ENCODE results near the gene USP40. TPM values are rescaled to one million over a fixed set of nuclear protein-coding genes. Genes with fewer than 3 reads are reported as not detected.

USP40 gene
- total and polyA plus RNA-seq, 2 of the 8 experiments (the other 6 are each of a cell fraction or from before 2014, with no cell fraction given) = 12.0 to 15.7 TPM

GRCh38 chr2:233451950-233452349 is 114.6 kb downstream of the USP40 start:
- Histone ChIP-seq H2BK20ac (ENCODE audit: low read length) (no peak overlapping the region), H3K79me2 (ENCODE audit: control insufficient read depth in 1 of 2, insufficient read depth in 2 of 2, low read length in 2 of 2) (no peaks in the 10 kb centered on the region), H3K56ac (replicated peaks; ENCODE audit: insufficient read length, low read depth, low read length) (no peak overlapping the region), H3K4ac (replicated peaks; ENCODE audit: insufficient read length, low read depth, low read length) (no peak overlapping the region), H3K9me3 (ENCODE audit: insufficient read depth in 2 of 2, low read depth in 1 of 2, low read length in 1 of 2) (no peaks in the 10 kb centered on the region), H2BK5ac (ENCODE audit: low read depth, low read length) (no peak overlapping the region), H4K91ac (replicated peaks; ENCODE audit: insufficient read length, low read length) (no peak overlapping the region), H2BK12ac (ENCODE audit: low read depth, low read length) (no peak overlapping the region), H3K23ac (ENCODE audit: insufficient read length) (no peak overlapping the region), H4K5ac (ENCODE audit: insufficient read length, low read depth, low read length) (no peak overlapping the region), H3K27me3 (replicated peaks in 1 of 4; ENCODE audit: control insufficient read depth in 3 of 4, extremely low read depth in 1 of 4, insufficient read depth in 3 of 4, low read length in 3 of 4) (no peaks in the 10 kb centered on the region), H3K23me2 (ENCODE audit: low read depth, low read length) (no peaks in the 10 kb centered on the region), H2AK5ac (ENCODE audit: low read depth, low read length) (no peak overlapping the region), H3K36me3 (ENCODE audit: control insufficient read depth in 2 of 4, insufficient read depth in 4 of 4, low read length in 3 of 4) (peaks cover 0 to 6% (median 3%) of the 10 kb centered on the region in 4 experiments; a peak in 3 of 8 replicates), H3K79me1 (ENCODE audit: low read depth, low read length) (no peaks in the 10 kb centered on the region), H3K4me1 (replicated peaks in 1 of 4; ENCODE audit: control insufficient read depth in 3 of 4, insufficient read depth in 4 of 4, low read length in 3 of 4) (no peaks in the 10 kb centered on the region; a peak in 1 of 7 replicates), H4K20me1 (replicated peaks in 1 of 2; ENCODE audit: control insufficient read depth in 1 of 2, insufficient read depth in 2 of 2, low read length in 2 of 2) (no peaks in the 10 kb centered on the region), H4K8ac (ENCODE audit: extremely low read depth, insufficient read depth, low read length) (no peak overlapping the region), H3K4me3 (ENCODE audit: extremely low read depth in 1 of 4, insufficient read depth in 2 of 4, low read depth in 3 of 4, low read length in 4 of 4) (no peak overlapping the region), H3K9ac (replicated peaks in 1 of 4; ENCODE audit: extremely low read depth in 1 of 4, low read depth in 3 of 4, low read length in 3 of 4) (no peak overlapping the region), H2BK120ac (replicated peaks; ENCODE audit: low read depth, low read length) (no peak overlapping the region), H3K14ac (ENCODE audit: insufficient read length) (no peak overlapping the region), H3K18ac (ENCODE audit: extremely low read depth, low read length) (no peak overlapping the region), H2BK15ac (ENCODE audit: low read length) (no peak overlapping the region), H2AFZ (ENCODE audit: low read length) (no peak overlapping the region), H3K27ac (ENCODE audit: low read depth, low read length) (no peak overlapping the region), H3K4me2 (ENCODE audit: insufficient read depth in 1 of 2, low read depth in 2 of 2, low read length in 2 of 2) (no peak overlapping the region)
- ChIA-PET POLR2A (ENCODE audit: partially characterized antibody) (no interaction called here), CTCF (ENCODE audit: partially characterized antibody) (interaction anchor here (1.8 kb wide), 1 partner anchor 13 kb away, joined by 4 read pairs; no protein-coding TSS in a partner anchor)
- TF ChIP-seq EGR1 (IDR thresholded peaks at IDR 0.05; ENCODE audit: borderline replicate concordance, low read depth, low read length) (no peak), SAP30 (IDR thresholded peaks at IDR 0.05; ENCODE audit: insufficient read depth, insufficient replicate concordance, low read length) (no peak), RNF2 (IDR thresholded peaks at IDR 0.05; ENCODE audit: borderline replicate concordance, low read depth, low read length, missing control alignments, poor library complexity, severe bottlenecking) (no peak), RAD21 (IDR thresholded peaks at IDR 0.05 in 1 of 2, conservative IDR thresholded peaks at IDR 0.05 in 1 of 2; ENCODE audit: low read depth in 2 of 2, low read length in 2 of 2) (no peak)
- 90% methylated on average over 9 of the region's 9 CpGs; no CpG with 5 or more reads in 1 of the 2 experiments for WGBS, 2 experiments (ENCODE audit: extremely low coverage in 1 of 2, insufficient coverage in 1 of 2, insufficient read length in 1 of 2, insufficient replicate concordance in 2 of 2, low coverage in 1 of 2, low lambda C conversion rate in 2 of 2, missing lambda C conversion rate in 1 of 2)
- no peak for FAIRE-seq
- no peak for DNase-seq (ENCODE audit: low read depth in 1 of 2, low spot score in 2 of 2)
